Spleen (tissue), 7 donors: ENCODE results near the gene SEC14L1.

Experiments used
- CTCF ChIP-seq, 11 experiments: fragments of 200-600 bp in 7 of 11; fragments of 450-650 bp in 4 of 11; sonication (generic) in 4 of 11; IDR thresholded peaks in 8 of 11; conservative IDR thresholded peaks in 3 of 11; 1 replicate in 7 of 11; 2 replicates in 4 of 11; pipeline versions ENCODE4 v1.4.0 to v1.8.0; 2016 to 2021; ENCODE audit warnings: antibody characterized with exemption in 11 of 11, inconsistent platforms in 4 of 11, mild to moderate bottlenecking in 1 of 11
- POLR2A ChIP-seq, 3 donors: fragments of 450-650 bp; IDR thresholded peaks; one replicate each; pipeline ENCODE4 v1.5.1; 2017; ENCODE audit warnings: antibody characterized with exemption in 3 of 3, mild to moderate bottlenecking in 1 of 3
- POLR2AphosphoS5 ChIP-seq, 3 donors: sonication (generic); formaldehyde crosslinking; IDR thresholded peaks; one replicate each; pipeline ENCODE4 v1.5.1; 2017; ENCODE audit warnings: antibody characterized with exemption in 3 of 3
- donor health status: DM: no; HTN: no; CAD: no; lungs with moderate emphysema.
- donor health status: DM: no; HTN: no; CAD: no.
- donor health status: DM: no; HTN: no; CAD: no.

GRCh38 chr17:77188084-77189066 lies 47.6 kb downstream of the SEC14L1 start:
- TF ChIP-seq CTCF (IDR thresholded peaks at IDR 0.05 in 8 of 11, conservative IDR thresholded peaks at IDR 0.05 in 3 of 11), result no peak
- TF ChIP-seq POLR2AphosphoS5 (IDR thresholded peaks at IDR 0.05), result no peak
- TF ChIP-seq POLR2A (IDR thresholded peaks at IDR 0.05), result no peak
